HG02885 (cell line): ENCODE measurements around the gene CLEC4M.

ENCODE experiments used
- ATAC-seq: cut with Tn5 transposase; IDR thresholded peaks from one replicate; pipeline ENCODE4 v1.9.1; 2021; ENCODE audit warnings: mild to moderate bottlenecking; ENCODE audit not compliant: unreplicated experiment, poor library complexity

The CLEC4M gene, protein sequence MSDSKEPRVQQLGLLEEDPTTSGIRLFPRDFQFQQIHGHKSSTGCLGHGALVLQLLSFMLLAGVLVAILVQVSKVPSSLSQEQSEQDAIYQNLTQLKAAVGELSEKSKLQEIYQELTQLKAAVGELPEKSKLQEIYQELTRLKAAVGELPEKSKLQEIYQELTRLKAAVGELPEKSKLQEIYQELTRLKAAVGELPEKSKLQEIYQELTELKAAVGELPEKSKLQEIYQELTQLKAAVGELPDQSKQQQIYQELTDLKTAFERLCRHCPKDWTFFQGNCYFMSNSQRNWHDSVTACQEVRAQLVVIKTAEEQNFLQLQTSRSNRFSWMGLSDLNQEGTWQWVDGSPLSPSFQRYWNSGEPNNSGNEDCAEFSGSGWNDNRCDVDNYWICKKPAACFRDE

DNA sequence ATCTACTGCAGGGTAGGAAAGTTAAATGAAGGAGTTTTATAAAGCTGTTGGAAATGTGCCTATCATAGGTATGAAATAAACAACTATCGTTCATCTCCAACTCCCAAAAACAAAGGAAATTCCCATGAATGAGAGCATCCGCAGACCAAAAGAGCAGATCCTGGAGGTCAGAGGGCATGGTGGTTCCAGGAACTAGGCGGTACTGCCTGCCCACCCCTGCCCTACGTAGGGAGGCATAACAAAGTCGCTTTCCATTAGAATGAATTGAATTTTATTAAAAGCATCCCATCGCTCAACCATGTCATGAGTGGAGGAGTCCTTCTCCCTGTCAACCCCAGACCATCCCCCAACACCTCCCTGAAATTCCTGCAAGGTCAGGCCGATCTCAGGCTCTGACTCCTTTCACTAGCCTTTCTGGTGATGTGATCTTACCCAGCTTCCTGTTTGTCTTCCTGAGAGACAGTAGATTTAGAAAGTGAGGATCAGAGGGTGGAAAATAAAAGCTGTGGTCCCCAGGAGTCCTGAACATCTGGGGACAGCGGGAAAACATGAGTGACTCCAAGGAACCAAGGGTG is at the start of gene CLEC4M:
Gene CLEC4M, plus strand, starts transcription at position 525 of the 575 bp plus-strand sequence. Its CDS starts 24 bp downstream, at position 549.
- ATAC-seq = no peak

DNA sequence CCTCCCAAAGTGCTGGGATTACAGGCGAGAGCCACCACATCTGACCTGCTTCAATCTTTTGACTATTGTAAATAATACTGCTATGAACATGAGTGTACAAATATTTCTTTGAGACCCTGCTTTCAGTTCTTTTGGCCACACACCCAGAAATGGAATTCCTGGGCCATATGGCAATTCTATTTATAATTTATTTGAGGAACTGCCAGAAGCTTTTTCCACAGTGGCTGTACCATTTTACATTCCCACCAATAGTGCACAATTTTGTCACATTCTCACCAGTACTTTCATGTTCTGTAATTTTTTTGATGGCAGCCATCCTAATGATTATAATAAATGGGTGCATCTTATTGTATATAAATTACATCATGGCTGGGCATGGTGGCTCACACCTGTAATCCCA is 47.4 kb upstream of the CLEC4M start:
- ATAC-seq = no peak

DNA sequence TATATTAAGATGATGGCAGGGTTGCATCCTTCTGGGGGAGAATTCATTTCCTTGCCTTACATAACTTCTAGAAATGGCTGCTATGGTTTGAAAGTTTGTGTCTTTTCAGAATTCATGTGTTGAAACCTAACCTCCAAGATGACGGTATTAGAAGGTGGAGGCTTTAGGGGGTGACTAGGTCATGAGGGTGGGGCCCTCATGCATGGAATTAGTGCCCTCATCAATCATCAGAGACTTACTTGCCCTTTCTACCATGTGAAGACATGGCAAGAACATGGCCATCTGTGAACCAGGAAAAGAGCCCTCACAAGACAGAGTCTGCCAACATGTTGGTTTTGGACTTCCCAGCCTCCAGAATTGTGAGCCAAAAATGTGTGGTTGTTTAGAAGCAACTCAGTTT is 46.3 kb upstream of the CLEC4M start:
- ATAC-seq = no peak

DNA sequence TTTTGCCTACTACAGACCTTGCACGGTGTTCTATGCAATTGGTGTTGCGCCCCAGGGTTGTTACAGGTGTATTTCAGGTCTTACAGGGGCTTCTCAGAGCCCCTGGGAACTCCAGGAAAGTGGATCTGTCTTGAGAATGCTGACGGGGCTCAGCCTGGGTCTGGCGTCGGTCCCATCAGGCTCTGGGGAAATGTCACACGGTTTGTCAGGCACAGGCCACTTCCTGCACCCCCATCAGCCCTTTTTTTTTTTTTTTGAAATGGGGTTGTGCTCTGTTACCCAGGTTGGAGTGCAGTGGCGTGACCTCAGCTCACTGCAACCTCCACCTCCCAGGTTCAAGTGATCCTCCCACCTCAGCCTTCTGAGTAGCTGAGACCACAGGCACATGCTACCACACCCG is 44.4 kb upstream of the CLEC4M start:
- no peak for ATAC-seq

DNA sequence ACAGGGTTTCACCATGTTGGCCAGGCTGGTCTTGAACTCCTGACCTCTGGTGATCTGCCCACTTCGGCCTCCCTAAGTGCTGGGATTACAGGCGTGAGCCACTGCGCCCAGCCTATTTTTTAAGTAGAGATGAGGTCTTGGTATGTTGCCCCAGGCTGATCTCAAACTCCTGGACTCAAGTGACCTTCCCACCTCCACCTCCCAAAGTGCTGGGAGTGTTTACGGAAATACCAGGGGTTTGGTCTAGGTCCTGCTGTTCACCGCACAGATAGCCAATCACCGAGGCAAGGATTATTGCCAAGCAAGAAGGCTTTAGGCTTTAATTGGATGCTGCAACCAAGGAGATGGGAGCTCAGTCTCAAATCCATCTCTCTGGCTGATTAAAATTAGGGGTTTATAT is 42.7 kb upstream of the CLEC4M start:
- ATAC-seq = no peak

DNA sequence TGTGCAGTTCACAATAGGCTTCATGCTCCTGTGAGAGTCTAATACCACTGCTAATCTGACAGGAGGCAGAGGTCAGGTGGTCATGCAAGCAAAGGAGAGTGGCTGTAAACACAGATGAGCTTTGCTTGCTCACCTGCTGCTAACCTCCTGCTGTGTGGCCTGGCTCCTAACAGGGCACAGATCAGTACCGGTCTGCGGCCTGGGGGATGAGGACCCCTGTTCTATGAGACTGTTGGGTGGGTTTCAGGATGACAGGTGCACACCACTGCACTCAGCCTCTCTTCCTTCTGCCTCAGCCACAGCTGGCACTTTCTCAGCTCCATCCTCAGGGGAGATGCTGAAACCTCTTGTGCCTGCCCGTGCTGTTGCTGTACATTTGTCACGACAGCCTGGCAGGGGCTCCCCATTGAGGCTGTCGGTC is 40.8 kb upstream of the CLEC4M start:
- no peak for ATAC-seq

DNA sequence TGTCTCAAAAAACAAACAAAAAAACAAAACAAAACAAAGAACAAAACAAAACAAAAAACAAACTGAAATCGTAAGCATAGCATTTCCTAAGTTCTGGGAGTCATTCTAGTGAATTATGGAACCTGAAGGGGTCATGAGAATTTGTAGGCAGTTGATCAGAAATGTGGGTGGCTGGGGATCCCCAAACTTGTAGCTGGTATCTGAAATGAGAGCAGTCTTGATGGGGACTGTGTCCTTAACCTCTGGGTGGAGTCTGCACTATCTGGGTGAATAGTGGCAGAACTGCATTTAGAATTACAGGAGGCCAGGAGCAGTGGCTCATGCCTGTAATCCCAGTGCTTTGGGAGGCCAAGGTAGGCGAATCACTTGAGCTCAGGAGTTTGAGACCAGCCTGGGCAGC is 37.3 kb upstream of the CLEC4M start:
- ATAC-seq = no peak

DNA sequence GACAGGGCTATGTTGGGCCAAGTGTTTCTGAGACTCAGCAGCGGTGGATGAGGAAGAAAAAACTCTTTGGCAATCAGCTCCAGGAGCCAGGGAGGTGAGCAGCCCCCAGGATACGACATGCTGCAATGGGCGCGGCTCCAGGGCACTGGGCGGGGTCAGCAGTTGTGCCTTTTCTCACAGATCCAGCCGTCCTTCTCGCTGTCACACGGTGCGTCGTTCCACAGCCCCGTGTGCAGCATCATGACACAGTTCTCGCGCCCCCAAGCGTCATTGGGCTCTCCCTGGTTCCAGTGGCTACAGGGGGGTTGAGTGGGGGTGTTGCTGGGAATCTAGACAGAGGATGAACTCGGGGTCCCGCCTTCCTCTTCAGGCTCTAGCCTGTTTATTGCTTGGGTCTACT is 33.8 kb upstream of the CLEC4M start:
- ATAC-seq = no peak

DNA sequence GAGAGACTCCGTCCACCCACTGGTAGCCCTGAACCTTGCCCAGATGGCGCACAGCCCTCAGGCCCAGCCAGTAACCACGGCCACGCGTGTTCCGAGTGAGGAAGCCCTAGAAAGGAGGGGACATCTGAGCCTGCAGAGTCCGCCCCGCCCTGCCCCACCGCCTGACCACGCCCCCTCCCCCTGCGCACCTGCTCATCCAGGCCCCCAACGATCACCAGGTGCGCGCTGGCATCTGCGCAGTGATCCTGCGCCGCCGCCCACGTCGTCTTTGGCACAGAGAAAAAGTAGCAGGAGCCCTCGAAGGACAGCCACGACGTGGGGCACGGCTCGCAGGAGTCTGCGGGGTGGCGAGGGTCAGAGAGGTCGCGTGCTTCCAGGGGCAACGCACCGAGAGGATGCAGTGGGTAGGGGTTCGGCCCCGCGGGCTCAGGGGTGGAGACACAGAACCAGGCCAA is 33.2 kb upstream of the CLEC4M start:
- ATAC-seq = no peak

DNA sequence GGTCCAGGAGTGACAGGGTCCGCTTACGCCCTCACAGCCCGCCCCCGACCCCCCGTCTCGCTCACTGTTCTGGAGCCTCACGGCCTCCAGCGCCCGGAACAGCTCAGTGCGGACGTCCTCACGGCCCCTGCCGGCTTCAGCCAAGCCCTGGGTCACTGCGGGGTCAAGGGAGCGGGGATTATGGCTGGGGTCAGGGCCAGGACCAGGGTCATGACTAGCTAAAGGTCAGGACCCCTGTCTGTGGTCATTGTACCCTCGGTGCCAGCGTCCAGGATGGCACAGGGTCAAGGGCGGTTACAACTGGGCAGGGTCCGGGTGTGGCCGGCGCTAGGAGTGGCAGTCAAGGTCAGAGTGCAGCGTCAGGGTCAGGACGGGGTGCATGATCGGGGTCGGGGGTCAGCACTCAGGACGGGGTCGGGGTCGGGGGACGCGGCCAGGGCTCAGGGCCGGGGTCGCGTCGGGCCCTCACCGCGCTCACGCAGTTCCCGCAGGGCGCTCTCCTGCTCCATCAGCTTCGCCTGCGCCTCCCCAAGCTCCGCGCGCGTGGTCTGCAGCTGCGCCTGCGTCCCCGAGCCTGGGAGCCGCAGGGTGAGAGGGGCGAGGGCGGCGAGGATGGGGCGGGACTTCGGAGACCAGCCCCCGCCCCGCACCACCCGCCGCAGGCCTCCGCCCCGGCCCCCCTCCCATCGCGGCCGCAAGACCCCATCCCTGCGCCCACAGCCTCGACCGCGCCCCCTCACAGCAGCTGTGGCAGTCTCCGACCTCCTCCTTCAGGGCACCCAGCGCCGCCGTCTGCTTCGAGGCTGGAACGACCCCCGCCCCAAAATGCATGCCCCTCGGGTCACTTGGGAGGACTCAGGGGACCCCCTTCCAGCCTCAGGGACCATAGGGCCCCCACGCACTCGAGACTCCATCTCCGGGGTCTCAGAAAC is 32.5 kb upstream of the CLEC4M start:
- ATAC-seq = no peak

DNA sequence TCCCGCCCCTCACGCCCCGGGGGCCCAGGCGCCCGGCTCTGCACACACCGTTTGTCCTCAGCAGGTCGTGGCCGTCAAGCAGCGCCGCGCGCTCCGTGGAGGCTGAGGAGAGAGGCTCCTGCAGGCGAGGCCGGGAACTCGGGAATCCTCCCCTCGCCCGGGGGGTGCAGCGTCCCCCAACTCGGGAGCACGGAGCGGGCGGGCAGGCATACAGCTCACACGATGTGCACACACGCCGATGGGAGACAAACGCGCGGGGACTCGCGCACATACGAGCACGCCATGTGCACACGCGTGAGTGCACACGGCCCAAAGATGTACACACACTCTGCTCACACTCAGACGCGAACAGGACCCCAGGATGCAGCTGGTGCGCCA is 31.8 kb upstream of the CLEC4M start:
- no peak for ATAC-seq

DNA sequence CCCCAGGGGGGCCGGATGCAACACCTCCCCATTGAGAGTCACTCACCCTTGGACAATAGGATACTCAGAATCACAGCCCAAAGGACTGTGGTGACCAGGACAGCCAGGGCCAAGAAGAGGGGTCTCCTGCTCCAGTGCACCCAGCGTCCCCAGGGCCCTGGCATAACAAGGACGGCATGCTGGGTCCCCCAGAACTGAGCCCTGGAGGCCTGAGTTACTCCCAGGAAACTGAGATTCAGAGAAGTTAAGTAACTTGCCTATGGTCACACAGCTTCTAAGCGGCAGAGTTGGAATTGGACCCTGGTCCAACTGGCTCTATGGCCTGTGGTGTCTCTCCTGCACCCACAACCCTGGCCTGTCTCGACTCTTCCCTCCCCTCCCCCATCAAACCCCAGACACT is 31.4 kb upstream of the CLEC4M start:
- no peak for ATAC-seq

DNA sequence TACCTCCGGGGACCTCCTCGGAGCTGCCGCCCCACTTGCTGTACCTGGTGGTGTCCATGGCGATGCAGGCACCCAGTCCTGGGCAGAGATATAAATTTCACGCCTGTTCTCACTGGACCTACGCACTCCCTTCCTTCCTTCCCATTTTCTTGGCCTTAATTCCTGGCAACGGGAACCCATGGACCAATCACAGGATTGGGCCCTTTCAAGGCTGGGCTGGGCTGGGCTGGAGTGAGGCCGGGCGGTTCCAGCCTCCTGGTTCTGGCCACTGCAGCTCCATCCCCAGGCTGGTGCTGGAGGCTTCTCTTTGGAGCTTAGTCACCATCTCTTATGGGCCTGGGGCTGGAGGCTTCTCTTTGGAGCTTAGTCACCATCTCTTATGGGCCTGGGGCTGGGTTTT is 31.0 kb upstream of the CLEC4M start, which contains the start of gene CLEC4G:
Gene CLEC4G, minus strand, starts transcription at position 66 of the 400 bp plus-strand sequence. Its CDS starts 8 bp downstream, at position 58.
- no peak for ATAC-seq

DNA sequence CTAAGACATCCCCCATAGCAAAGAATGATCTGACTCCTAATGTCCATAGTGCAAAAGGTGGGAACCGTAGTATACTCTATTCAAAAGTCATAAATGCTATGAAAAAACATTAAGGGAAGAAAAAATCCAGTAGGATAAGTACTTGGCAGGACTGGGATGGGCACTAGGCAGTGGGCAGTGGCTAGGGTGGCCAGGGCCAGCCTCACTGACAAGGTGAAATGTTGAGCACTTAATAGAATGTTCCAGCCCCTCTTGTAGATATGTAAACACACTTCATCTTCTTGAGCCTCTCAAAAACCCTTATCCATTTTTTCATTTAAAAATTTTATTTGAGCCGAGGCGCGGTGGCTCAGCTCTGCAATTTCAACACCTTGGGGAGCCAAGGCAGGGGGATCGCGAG is 29.7 kb upstream of the CLEC4M start:
- ATAC-seq = no peak

DNA sequence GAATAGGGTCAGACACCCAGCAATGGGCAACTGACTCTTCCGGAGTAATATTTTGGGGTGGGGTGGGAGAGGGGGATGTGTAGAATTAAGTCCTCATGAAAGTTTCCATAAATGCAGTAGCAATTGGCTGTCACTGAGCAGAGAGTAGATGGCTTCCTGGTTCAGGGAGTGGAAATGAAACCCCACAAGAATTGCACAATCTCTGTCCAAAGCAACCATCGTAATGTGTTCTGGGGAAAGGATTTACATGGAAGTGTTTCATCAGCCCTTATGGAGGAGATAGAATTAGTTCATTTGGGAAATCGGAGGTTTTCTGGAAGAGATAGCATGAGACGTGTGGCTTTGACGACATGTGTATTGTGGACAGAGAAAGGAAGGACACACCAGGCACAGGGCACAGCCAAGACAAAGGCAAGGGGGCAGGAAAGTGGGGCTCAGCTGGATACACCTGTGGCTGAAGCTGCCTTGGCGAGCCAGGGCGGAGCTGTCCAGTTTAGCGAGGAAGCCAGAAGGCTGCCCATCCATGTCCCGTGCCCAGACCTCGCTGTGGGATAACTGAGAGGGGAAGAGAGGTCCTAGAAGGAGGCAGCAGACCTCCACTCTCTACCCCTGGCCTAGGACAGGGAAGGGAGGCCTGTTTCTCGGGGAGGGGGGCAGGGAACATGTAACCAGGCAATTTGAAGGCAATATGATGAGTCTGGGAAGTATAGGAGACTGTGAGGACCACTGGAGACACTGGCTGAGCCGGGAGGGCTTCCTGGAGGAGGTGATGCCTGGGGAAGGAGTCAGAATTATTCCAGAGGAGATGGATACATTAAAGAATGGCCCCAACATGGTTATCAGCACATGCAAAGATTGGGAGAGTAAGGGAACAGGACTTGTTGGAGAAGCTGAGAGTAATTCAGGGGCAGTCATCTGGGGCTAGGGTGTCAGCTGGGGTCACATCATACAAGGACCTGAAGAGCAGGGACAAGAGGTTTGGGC is 28.5 kb upstream of the CLEC4M start:
- ATAC-seq = no peak

DNA sequence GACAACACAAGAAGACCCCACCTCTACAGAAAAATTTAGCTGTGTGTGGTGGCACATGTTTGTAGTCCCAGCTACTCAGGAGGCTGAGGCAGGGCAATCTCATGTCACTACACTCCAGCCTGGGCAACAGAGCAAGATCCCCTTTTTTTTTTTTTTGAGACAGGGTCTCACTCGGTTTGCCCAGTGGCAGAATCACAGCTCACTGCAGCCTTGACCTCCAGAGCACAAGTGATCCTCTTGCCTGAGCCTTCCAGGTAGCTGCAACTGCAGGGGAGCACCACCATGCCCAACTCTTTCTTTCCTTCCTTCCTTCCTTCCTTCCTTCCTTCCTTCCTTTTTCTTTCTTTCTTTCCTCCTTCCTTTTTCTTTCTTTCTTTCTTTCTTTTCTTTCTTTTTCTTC is 26.9 kb upstream of the CLEC4M start:
- no peak for ATAC-seq

DNA sequence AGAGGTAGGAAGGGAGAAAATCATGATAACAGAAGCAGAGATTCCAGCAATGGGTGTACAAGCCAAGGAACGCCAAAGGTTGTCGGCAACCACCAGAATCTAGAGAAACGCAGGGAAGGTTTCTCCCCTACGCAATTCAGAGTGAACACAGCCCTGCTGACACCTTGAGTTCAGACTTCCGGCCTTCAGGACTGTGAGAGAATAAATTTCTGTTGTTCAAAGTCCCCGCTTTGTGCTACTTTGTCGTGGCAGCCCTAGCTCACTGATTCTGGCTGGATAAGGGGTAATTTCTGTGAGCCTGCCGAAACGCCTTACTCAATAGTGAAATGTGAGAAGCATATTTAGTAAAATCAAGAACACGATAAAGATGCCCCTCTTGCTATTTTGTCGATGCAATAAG is 25.8 kb upstream of the CLEC4M start:
- no peak for ATAC-seq

DNA sequence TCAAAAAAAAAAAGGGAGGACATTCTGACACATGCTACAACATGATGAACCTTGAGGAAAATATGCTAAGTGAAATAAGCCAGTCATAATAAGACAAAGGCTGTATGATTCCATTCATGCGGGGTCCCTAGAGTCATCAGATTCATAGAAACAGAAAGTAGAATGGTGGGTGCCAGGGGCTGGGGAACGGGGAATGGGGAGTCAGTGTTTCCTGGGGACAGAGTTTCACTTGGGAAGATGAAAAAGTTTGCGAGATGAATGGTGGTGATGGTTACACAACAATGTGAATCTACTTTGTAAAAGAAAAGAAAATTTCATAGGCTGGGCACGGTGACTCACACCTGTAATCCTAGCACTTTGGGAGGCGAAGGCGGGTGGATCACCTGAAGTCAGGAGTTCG is 25.0 kb upstream of the CLEC4M start:
- ATAC-seq = no peak

DNA sequence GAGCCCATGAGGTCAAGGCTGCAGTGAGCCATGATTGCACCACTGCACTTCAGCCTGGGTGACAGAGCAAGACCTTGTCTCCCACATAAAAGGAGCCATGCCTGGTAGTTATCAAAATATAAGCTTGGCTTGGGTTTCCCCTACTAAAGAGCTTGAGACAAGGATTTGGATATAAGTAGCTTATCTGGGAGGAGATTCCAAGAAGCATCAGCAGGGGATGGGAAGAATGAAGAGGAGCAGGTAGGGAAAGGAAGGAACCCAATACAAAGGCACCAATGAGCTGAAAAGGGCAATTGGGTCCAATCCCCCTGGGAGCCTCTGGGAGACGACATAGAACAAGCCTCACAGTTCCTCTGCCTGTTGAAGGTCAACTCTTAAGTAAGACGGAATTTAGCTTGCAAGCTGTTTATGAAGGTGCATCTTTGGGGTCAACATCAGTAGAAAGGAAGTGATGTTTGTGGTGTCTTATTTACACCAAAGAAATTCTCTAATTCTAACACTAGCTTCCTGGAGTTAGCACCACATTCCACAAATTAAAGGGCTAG is 23.8 kb upstream of the CLEC4M start:
- no peak for ATAC-seq
